H9 (cell line): ENCODE results near the gene MDGA2. TPM values are rescaled to one million over a fixed set of nuclear protein-coding genes. Genes with fewer than 3 reads are reported as not detected.

Experiments used
- DNase-seq: peaks from one replicate; pipeline ENCODE4 v3.0.0-alpha.2; 2017
- H2AFZ ChIP-seq: one replicate; pipeline ENCODE4 v1.6.1; 2013; ENCODE audit warnings: mild to moderate bottlenecking, low read length, control low read depth, moderate library complexity
- H2AK5ac ChIP-seq: 2 replicates; pipeline ENCODE4 v1.6.1; 2013; ENCODE audit warnings: low read length, control low read depth, mixed read lengths; ENCODE audit not compliant: insufficient read length
- H2BK120ac ChIP-seq: one replicate; pipeline ENCODE4 v1.6.1; 2013; ENCODE audit warnings: low read depth, mild to moderate bottlenecking, low read length, control low read depth, inconsistent platforms; ENCODE audit not compliant: poor library complexity, severe bottlenecking
- H2BK12ac ChIP-seq: 2 replicates; pipeline ENCODE4 v1.6.1; 2013; ENCODE audit warnings: low read length, control low read depth, mixed read lengths, low read depth; ENCODE audit not compliant: insufficient read length
- H2BK15ac ChIP-seq: 2 replicates; pipeline ENCODE4 v1.6.1; 2013; ENCODE audit warnings: low read depth, low read length, control low read depth
- H2BK20ac ChIP-seq: one replicate; pipeline ENCODE4 v1.6.1; 2013; ENCODE audit warnings: low read depth, mild to moderate bottlenecking, low read length, control low read depth, inconsistent platforms; ENCODE audit not compliant: poor library complexity, severe bottlenecking
- H2BK5ac ChIP-seq: 2 replicates; pipeline ENCODE4 v1.6.1; 2013; ENCODE audit warnings: low read length, control low read depth, mixed read lengths; ENCODE audit not compliant: insufficient read length
- H3K14ac ChIP-seq: 2 replicates; pipeline ENCODE4 v1.6.1; 2013; ENCODE audit warnings: low read length, control low read depth; ENCODE audit not compliant: insufficient read depth
- H3K18ac ChIP-seq: 2 replicates; pipeline ENCODE4 v1.6.1; 2013; ENCODE audit warnings: low read depth, mild to moderate bottlenecking, mixed read lengths, low read length, control low read depth; ENCODE audit not compliant: insufficient read length
- H3K23ac ChIP-seq: 2 replicates; pipeline ENCODE4 v1.6.1; 2013; ENCODE audit warnings: low read length, control low read depth, mixed read lengths, low read depth; ENCODE audit not compliant: insufficient read length
- H3K23me2 ChIP-seq: 2 replicates; pipeline ENCODE4 v1.6.1; 2013; ENCODE audit warnings: low read depth, mild to moderate bottlenecking, mixed read lengths, low read length, control low read depth; ENCODE audit not compliant: insufficient read length, poor library complexity, severe bottlenecking
- H3K27ac ChIP-seq: 2 replicates; pipeline ENCODE4 v1.5.1; 2013; ENCODE audit warnings: low read length, control low read depth, mixed read lengths, low read depth; ENCODE audit not compliant: insufficient read length
- H3K27me3 ChIP-seq: 2 replicates; pipeline ENCODE4 v1.6.1; 2013; ENCODE audit warnings: low read length, control low read depth, inconsistent platforms; ENCODE audit not compliant: insufficient read depth
- H3K4ac ChIP-seq: 2 replicates; pipeline ENCODE4 v1.6.1; 2013; ENCODE audit warnings: low read depth, mild to moderate bottlenecking, control low read depth, inconsistent platforms, low read length, moderate library complexity
- H3K4me1 ChIP-seq: 2 replicates; pipeline ENCODE4 v1.6.1; 2013; ENCODE audit warnings: low read length, control low read depth, inconsistent platforms; ENCODE audit not compliant: insufficient read depth
- H3K4me2 ChIP-seq: 2 replicates; pipeline ENCODE4 v1.6.1; 2013; ENCODE audit warnings: low read length, control low read depth, mixed read lengths; ENCODE audit not compliant: insufficient read length, insufficient read depth
- H3K56ac ChIP-seq: 2 replicates; pipeline ENCODE4 v1.6.1; 2013; ENCODE audit warnings: low read depth, mild to moderate bottlenecking, mixed read lengths, low read length, control low read depth; ENCODE audit not compliant: insufficient read length
- H3K79me1 ChIP-seq: 2 replicates; pipeline ENCODE4 v1.6.1; 2013; ENCODE audit warnings: low read depth, mild to moderate bottlenecking, moderate library complexity, low read length, control low read depth, inconsistent platforms; ENCODE audit not compliant: insufficient read depth, poor library complexity, severe bottlenecking
- H3K79me2 ChIP-seq: 2 replicates; pipeline ENCODE4 v1.6.1; 2013; ENCODE audit warnings: low read length, control low read depth, inconsistent platforms; ENCODE audit not compliant: insufficient read depth
- H3K9ac ChIP-seq: 2 replicates; pipeline ENCODE4 v1.6.1; 2013; ENCODE audit warnings: low read length, control low read depth, mixed read lengths; ENCODE audit not compliant: insufficient read length; ENCODE audit errors: extremely low read depth
- H3K9me3 ChIP-seq: one replicate; pipeline ENCODE4 v1.6.1; 2013; ENCODE audit warnings: low read depth, low read length, inconsistent platforms; ENCODE audit not compliant: control insufficient read depth
- H3T11ph ChIP-seq: one replicate; pipeline ENCODE4 v1.6.1; 2013; ENCODE audit warnings: mild to moderate bottlenecking, low read length, control low read depth, inconsistent platforms
- H4K20me1 ChIP-seq: one replicate; pipeline ENCODE4 v1.6.1; 2013; ENCODE audit not compliant: control insufficient read depth, insufficient read length, insufficient read depth
- H4K5ac ChIP-seq: 2 replicates; pipeline ENCODE4 v1.6.1; 2013; ENCODE audit warnings: low read depth, mild to moderate bottlenecking, mixed read lengths, low read length, control low read depth; ENCODE audit not compliant: insufficient read length
- H4K8ac ChIP-seq: replicated peaks from 2 replicates; pipeline ENCODE4 v1.6.1; 2013; ENCODE audit warnings: low read length, control low read depth, mixed read lengths, low read depth; ENCODE audit not compliant: insufficient read length
- H4K91ac ChIP-seq: 2 replicates; pipeline ENCODE4 v1.6.1; 2013; ENCODE audit warnings: low read depth, mild to moderate bottlenecking, moderate library complexity, mixed read lengths, low read length, control low read depth; ENCODE audit not compliant: insufficient read length
- H3K27ac Mint-ChIP-seq, 3 experiments: 2 replicates in 2 of 3; 3 replicates in 1 of 3; pipeline ENCODE4 v1.8.0; 2020 to 2021; ENCODE audit warnings: mixed read lengths in 3 of 3, mild to moderate bottlenecking in 1 of 3, moderate library complexity in 1 of 3
- H3K27me3 Mint-ChIP-seq: 2 replicates; pipeline ENCODE4 v1.8.0; 2021; ENCODE audit warnings: low read depth, mild to moderate bottlenecking, moderate library complexity, mixed read lengths
- H3K36me3 Mint-ChIP-seq, 3 experiments: 2 replicates in 2 of 3; 3 replicates in 1 of 3; pipeline ENCODE4 v1.8.0; 2020 to 2021; ENCODE audit warnings: low read depth in 3 of 3, mixed read lengths in 3 of 3; ENCODE audit not compliant: insufficient read depth in 1 of 3
- H3K4me1 Mint-ChIP-seq, 2 experiments: 2 replicates each; pipeline ENCODE4 v1.8.0; 2020; ENCODE audit warnings: mixed read lengths in 2 of 2
- H3K4me3 Mint-ChIP-seq, 2 experiments: 2 replicates in 1 of 2; 3 replicates in 1 of 2; pipeline ENCODE4 v1.8.0; 2020 to 2021; ENCODE audit warnings: mild to moderate bottlenecking in 2 of 2, mixed read lengths in 2 of 2, moderate library complexity in 1 of 2
- H3K9me3 Mint-ChIP-seq, 2 experiments: 2 replicates in 1 of 2; 3 replicates in 1 of 2; pipeline ENCODE4 v1.8.0; 2020; ENCODE audit warnings: mild to moderate bottlenecking in 2 of 2, mixed read lengths in 2 of 2, moderate library complexity in 1 of 2
- WGBS: extraction: QIAGEN DNeasy Blood & Tissue Kit; methylation state at CpG from one replicate; pipeline ENCODE4 v1.1.7; 2013; ENCODE audit warnings: missing lambda C conversion rate, low lambda C conversion rate, mixed read lengths; ENCODE audit not compliant: insufficient read length; ENCODE audit errors: extremely low coverage; 5-methylcytosine and 5-hydroxymethylcytosine counted together
- total RNA-seq: library from RNA; stranded (reverse); gene quantifications from 2 replicates; pipeline ENCODE4 v1.2.1, GENCODE V29; 2021
- TF ChIP-seq, protein P1 (sequence below): fragments of 200-600 bp; sonication (generic); conservative IDR thresholded peaks from 3 replicates; pipeline ENCODE4 v1.8.0; 2021; ENCODE audit warnings: antibody characterized with exemption, mild to moderate bottlenecking

The MDGA2 gene
- total RNA-seq, 1 experiment from 2014 or later, result 1.9 TPM

DNA sequence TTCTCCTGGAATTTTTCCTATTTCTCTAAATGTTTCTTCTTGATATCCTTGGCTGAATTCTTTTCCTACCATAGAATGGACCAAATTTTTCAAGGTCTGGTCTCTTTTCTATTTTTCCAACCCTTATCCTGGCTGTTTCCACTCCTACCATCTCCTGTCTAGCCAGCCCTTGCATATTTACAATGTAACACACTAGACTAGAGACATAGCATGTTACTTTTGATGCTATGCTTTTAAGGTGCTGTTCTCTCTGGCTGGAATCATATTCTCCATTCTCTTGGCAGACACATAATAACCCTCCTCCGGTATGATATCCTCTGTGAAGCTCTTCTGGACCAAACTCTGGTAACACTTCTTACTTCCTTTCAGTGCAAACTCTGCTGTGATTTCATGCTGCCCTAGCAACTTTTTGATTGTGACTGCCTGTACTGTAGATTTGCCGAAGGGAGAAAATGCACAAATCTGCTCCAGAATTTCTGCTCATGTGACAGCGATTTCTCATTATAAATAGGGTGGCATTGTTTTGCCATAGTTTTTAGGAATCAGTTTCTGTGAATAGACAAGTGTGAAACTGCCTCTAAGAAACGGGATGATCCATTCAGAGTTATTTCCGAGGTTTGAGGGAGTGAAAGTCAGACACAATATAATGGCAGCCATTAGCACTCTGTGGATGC, 284.4 kb downstream of the MDGA2 start:
- Histone ChIP-seq H3K9me3 (no peaks in the 10 kb centered on the region), H4K8ac (no peak overlapping the region), H3K4me1 (no peaks in the 10 kb centered on the region; the same call in 1 of the 2 replicates), H3K4me2 (no peak overlapping the region), H2AFZ (no peak overlapping the region), H3K9ac (no peak overlapping the region), H3K56ac (no peak overlapping the region), H2BK12ac (no peak overlapping the region), H3K27me3 (no peaks in the 10 kb centered on the region), H2BK5ac (no peak overlapping the region), H3K23ac (no peak overlapping the region), H2BK15ac (no peak overlapping the region), H3K79me2 (no peaks in the 10 kb centered on the region), H2BK120ac (no peak overlapping the region), H2AK5ac (no peak overlapping the region), H3K27ac (no peak overlapping the region), H3K79me1 (no peaks in the 10 kb centered on the region), H3T11ph (no peak overlapping the region), H4K91ac (no peak overlapping the region), H2BK20ac (no peak overlapping the region), H3K4ac (no peak overlapping the region), H3K14ac (no peak overlapping the region), H3K18ac (no peak overlapping the region), H4K20me1 (no peaks in the 10 kb centered on the region), H3K23me2 (no peaks in the 10 kb centered on the region), H4K5ac (no peak overlapping the region)
- no CpG with 5 or more reads among the region's 5 CpGs for WGBS
- H3K4me3 Mint-ChIP-seq, result no peak overlapping the region
- TF ChIP-seq, protein P1, sequence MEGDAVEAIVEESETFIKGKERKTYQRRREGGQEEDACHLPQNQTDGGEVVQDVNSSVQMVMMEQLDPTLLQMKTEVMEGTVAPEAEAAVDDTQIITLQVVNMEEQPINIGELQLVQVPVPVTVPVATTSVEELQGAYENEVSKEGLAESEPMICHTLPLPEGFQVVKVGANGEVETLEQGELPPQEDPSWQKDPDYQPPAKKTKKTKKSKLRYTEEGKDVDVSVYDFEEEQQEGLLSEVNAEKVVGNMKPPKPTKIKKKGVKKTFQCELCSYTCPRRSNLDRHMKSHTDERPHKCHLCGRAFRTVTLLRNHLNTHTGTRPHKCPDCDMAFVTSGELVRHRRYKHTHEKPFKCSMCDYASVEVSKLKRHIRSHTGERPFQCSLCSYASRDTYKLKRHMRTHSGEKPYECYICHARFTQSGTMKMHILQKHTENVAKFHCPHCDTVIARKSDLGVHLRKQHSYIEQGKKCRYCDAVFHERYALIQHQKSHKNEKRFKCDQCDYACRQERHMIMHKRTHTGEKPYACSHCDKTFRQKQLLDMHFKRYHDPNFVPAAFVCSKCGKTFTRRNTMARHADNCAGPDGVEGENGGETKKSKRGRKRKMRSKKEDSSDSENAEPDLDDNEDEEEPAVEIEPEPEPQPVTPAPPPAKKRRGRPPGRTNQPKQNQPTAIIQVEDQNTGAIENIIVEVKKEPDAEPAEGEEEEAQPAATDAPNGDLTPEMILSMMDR, result no peak
- H3K9me3 Mint-ChIP-seq, result no peaks in the 10 kb centered on the region
- H3K27ac Mint-ChIP-seq, result no peak overlapping the region
- no peaks in the 10 kb centered on the region for H3K27me3 Mint-ChIP-seq
- DNase-seq, result no peak
- peaks cover 9 to 17% of the 10 kb centered on the region in 2 experiments for H3K4me1 Mint-ChIP-seq
- no peaks in the 10 kb centered on the region for H3K36me3 Mint-ChIP-seq
